ENCODE measurements around the gene TSC2. TPM values are rescaled to one million over a fixed set of nuclear protein-coding genes. Genes with fewer than 3 reads are reported as not detected.
A peak's percentile ranks its signal among the peaks of the same experiment; 100 is the strongest.

Gene TSC2
- total RNA-seq, 1 experiment from 2014 or later: 134 TPM

- Mint-ChIP-seq H3K27ac (no peak overlapping the region), H3K4me1 (no peaks in the 10 kb centered on the region), H3K9me3 (no peaks in the 10 kb centered on the region), H3K27me3 (ENCODE audit: low read depth) (no peaks in the 10 kb centered on the region), H3K4me3 (peak overlapping the region; percentile 55), H3K36me3 (peaks cover 3% of the 10 kb centered on the region; the same call in 1 of the 2 replicates)
- peak; percentile 0 for ATAC-seq
- ChIA-PET CTCF (interaction anchor here (0.7 to 5.8 kb wide), 23 partner anchors 15 to 308 kb away, joined by 3 to 73 read pairs (median 6); partner anchors contain the start of genes ECI1, NHERF2, NOXO1 and NPW), POLR2A (interaction anchor here (0.8 to 1.9 kb wide), 6 partner anchors 22 to 126 kb away, joined by 3 to 6 read pairs (median 4); partner anchors contain the start of genes NTHL1, RPS2, TRAF7 and TSC2)
- no peak for DNase-seq (ENCODE audit: low spot score)
- no peak for TF ChIP-seq NR1H2 (CRISPR knock-in tag; IDR thresholded peaks at IDR 0.05)
- TF ChIP-seq TCF7 (CRISPR knock-in tag; IDR thresholded peaks at IDR 0.05; ENCODE audit: low read depth): no peak
- no peak for TF ChIP-seq PRDM15 (CRISPR knock-in tag; IDR thresholded peaks at IDR 0.05)
- TF ChIP-seq ZNF281 (CRISPR knock-in tag; IDR thresholded peaks at IDR 0.05): no peak
- TF ChIP-seq FOXJ3 (CRISPR knock-in tag; IDR thresholded peaks at IDR 0.05; ENCODE audit: borderline replicate concordance): no peak
- no peak for TF ChIP-seq ATF2 (CRISPR knock-in tag; IDR thresholded peaks at IDR 0.05; ENCODE audit: borderline replicate concordance, low read depth)
- TF ChIP-seq TEAD1 (CRISPR knock-in tag; IDR thresholded peaks at IDR 0.05): no peak
- no peak for TF ChIP-seq E2F5 (CRISPR knock-in tag; IDR thresholded peaks at IDR 0.05)
- TF ChIP-seq HMGXB4 (CRISPR knock-in tag; IDR thresholded peaks at IDR 0.05): no peak
- no peak for TF ChIP-seq MLX (CRISPR knock-in tag; IDR thresholded peaks at IDR 0.05)
- no peak for TF ChIP-seq USF1 (CRISPR knock-in tag; IDR thresholded peaks at IDR 0.05)
- TF ChIP-seq RELA (CRISPR knock-in tag; IDR thresholded peaks at IDR 0.05; ENCODE audit: borderline replicate concordance): no peak
Observed at GRCh38 chr16:2090481-2090776, 42.6 kb downstream of the TSC2 start.
